H1 (cell line): Measurements from ENCODE around the gene AMBN.

ENCODE experiments used
- GABPA ChIP-seq: IDR thresholded peaks from 2 replicates; pipeline ENCODE4 v1.6.1; 2011; ENCODE audit warnings: mild to moderate bottlenecking, low read length, moderate library complexity, borderline replicate concordance; ENCODE audit not compliant: insufficient read depth
- POLR2AphosphoS5 ChIP-seq: IDR thresholded peaks from 2 replicates; pipeline ENCODE4 v1.6.1; 2011; ENCODE audit warnings: low read depth, low read length

DNA sequence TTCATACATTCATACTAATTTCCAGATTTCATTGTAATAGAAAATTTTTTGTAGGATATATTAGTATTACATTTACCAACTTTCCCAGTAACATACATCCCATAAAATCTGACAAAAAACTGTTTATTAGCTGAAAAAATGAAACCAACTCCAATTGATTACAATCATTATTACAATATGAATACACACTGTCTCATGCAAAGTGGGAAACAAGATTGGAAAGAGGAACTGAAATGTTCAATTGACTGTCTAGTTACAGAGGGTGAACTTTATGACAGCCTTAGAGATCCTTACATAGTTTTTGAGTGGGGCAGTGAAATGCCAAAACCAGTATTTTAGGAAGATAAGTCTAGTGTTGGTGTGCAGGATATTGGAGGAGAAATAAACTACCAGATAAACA, 2.3 kb upstream of the AMBN start:
- TF ChIP-seq GABPA: no peak
- TF ChIP-seq POLR2AphosphoS5: no peak
